ENCODE data around the gene ATP11B.
"Not testable (repeated sequence)": the region's sequence is repeated elsewhere in the genome, so short reads cannot be mapped to it uniquely, and the experiment has no call there.

Gene ATP11B

GRCh38 chr3:182796310-182796709, 3.0 kb downstream of the ATP11B start:
- no peak for DNase-seq

DNA sequence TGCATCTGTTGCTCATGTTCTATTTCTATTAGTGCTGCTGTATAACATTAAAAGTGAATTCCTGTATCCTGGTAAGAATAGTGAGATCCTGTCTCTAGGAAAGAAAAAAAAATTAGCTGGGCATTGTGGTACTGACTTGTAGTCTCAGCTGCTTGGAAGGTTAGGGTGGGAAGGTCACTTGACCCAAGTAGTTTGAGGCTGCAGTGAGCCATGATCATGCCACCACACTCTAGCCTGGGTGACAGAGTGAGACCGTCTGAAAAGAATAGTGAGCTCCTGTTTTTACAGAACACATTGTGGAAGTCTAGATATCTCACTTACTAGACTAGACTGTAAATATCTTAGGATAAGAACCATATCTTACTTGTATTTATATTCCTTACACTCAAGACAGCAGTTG, 4.6 kb downstream of the ATP11B start:
- DNase-seq = no peak

- not testable (repeated sequence) for DNase-seq
These were observed 5.8 kb downstream of the ATP11B start for GRCh38 chr3:182799143-182799542.

DNA sequence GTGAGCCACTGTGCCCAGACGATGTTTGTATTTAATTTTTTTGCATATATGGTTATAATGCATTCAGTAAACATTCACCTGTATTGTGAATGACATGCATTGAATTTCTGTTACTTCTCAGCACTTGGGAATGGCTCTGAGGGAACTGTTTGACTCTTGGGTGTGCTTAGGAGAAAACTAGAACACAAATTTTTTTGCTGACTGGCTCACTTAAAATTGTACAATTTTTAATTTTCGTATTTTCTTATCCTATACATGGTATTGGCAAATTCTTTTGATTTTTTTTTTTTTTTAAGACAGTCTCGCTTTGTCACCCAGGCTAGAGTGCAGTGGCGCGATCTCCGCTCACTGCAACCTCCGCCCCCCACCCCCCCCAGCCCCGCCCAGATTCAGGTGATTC, 7.2 kb downstream of the ATP11B start:
- DNase-seq = no peak

- no peak for DNase-seq
These were observed 9.4 kb downstream of the ATP11B start for GRCh38 chr3:182802413-182803390.

DNA sequence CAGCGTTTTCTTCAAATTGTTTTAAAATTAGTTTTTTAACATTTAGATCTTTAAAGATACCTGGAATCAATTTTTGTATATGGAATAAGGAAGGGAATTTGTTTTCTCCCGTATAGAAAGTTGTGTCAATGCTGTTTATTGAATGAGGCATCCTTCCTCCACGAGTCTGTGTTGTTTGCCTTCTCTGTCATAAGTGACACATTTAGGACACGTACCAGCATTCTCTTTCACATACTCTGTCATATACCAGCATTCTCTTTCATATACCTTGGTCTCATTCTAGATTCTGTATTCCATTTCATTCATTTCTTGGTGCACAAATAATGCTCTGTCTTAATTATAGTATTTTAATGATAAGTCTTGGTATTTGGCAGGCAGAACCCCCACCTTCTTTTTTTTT, 10.3 kb downstream of the ATP11B start:
- no peak for DNase-seq

GRCh38 chr3:182807061-182807460, 13.8 kb downstream of the ATP11B start:
- no peak for DNase-seq

DNA sequence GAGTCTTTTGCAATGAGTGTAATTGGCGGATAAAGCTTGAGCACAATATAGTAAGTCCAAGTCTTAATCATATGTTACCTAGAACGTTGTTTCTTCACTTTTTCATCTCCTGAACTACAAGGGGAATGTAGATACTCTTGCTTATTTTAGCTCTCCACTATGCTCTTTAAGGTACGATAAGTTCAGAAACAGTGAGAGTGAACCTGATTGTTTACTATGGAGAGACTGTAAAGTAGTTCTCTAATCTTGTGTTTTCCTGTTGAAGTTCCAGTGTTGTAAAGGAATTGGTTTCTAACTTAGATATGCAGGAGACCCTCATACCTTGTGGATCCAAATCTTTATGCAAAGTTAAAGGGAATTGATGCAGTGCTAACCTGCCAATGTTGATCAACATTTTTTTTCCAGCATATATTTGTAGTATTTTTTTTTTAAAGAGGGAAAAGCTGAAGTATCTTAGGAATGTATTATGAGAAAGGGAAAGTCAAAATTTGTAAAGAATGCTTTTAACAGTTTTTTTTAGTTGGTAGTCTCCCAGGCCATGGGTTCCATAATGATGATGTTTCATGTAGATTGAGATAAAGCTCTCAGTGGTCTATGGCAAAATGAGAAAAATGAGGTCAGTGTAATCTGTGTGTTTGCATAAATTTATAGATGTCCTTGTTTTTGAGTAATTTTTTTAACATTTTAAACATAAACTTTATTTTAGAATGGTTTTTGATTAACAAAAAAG, 14.9 kb downstream of the ATP11B start:
- DNase-seq = no peak

- DNase-seq = no peak
These were observed 16.2 kb downstream of the ATP11B start for GRCh38 chr3:182809531-182809930.

- DNase-seq = no peak
These were observed 17.4 kb downstream of the ATP11B start for GRCh38 chr3:182810574-182811268.

- no peak for DNase-seq
These were observed 17.9 kb downstream of the ATP11B start for GRCh38 chr3:182811269-182811596.

DNA sequence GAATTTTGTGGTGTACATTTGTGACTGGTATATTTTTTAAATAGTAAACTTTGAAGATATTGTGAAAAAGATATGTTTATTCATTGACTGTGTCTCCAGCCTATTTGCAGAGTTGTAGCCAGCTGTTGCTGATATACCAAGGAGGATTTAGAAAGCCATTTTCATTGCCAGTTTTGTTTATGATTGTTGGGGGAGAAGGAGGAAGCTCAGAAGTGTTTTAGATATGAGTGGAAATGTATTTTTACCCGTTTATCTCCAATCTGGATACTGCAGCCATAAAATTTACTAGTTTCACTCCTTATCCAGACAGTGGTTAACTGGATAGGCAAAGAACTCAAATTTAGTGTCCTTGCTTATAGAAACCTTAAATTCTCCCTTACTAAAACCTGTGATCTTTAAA, 18.8 kb downstream of the ATP11B start:
- DNase-seq = no peak

DNA sequence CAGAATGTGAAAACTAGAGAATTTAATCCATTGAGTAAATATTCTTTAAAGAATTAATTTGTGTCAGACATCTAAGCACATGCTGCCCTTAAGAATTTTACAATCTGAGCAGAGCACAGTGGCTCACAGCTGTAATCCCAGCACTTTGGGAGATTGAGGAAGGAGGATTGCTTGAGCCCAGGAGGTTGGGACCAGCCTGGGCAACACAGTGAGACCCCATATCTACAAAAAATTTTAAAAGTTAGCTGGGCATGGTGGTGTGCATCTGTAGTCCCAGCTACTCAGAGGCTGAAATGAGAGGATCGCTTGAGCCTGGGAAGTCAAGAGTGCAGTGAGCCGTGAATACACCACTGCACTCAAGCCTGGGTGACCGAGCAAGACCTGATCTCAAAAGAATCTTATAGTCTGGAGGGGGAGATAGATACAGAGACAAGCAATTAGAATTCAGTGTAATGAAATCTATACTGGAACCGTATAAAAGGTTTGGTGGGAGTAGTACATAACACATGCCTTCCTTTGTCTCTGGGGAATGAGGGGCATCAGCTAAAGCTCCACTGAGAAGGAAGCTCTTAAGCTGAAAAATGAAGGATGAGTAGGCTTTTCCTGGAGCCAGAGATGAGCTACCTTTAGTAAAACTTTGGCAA, 21.2 kb downstream of the ATP11B start:
- no peak for DNase-seq

GRCh38 chr3:182816181-182816580, 22.9 kb downstream of the ATP11B start:
- no peak for DNase-seq

- DNase-seq = no peak
These were observed 25.1 kb downstream of the ATP11B start for GRCh38 chr3:182818296-182818978.

GRCh38 chr3:182821221-182821981, 28.1 kb downstream of the ATP11B start:
- no peak for DNase-seq

DNA sequence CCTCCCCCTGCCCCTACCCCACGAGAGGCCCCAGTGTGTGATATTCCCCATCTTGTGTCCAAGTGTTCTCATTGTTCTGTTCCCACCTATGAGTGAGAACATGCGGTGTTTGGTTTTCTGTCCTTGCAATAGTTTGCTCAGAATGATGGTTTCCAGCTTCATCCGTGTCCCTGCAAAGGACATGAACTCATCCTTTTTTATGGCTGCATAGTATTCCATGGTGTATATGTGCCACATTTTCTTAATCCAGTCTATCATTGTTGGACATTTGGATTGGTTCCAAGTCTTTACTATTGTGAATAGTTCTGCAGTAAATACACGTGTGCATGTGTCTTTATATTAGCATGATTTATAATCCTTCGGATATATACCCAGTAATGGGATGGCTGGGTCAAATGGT, 29.0 kb downstream of the ATP11B start:
- DNase-seq = not testable (repeated sequence)

- DNase-seq = no peak
These were observed 31.7 kb downstream of the ATP11B start for GRCh38 chr3:182824957-182825356.

DNA sequence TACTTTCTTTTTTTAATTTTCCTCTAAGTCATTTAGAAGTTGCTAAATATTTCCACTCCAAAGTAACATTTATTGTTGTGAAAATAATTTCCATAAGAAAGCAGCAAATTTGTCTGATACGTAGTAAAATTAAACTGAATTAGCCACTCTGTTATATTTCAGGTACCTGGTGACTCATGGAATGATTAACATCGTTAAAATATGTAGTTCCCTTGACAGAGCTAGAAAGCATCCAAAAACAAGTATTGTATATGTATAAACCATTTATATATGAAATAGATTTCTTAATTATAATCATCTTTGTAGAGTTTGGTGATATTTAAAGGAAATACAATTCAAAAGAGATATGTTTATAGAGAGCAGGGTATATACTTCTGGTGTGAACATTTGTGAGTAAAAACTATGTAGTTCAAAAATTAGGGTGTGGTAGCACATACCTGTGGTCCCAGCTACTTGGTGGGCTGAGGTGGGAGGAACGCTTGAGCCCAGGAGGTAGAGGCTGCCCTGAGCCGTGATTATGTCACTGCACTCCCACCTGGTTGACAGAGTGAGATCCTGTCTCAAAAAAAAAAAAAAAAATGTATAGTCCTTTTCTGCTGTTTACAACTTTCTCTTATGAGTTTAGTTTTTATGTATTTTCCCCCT, 36.6 kb downstream of the ATP11B start:
- DNase-seq = no peak

DNA sequence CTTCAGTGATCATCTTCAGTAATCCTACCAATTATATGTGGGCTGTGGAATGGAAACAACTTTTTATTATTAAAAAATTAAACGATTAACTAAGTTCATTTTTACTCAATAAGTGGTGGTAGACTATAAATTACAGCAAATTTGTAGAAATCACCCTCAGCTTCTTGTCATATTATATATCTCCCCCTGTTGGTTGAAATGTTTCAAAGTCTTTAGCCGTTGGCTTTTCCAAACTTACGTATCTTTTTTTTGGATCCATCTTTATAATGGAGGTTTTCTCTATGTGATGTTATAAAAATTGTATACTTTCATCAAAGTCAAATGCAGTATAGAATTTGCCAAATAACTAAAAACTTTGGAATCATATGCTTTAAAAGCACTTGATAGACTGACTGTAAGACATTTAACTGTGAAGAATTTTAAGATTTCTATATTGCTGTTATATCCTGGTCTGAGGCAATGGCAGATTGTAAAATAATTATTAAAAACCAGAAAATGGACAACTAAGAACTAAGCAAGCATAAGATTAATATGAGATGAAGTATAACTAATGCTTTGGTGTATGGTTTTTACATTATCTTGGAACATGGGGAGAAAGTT, 44.7 kb downstream of the ATP11B start:
- DNase-seq = no peak

DNA sequence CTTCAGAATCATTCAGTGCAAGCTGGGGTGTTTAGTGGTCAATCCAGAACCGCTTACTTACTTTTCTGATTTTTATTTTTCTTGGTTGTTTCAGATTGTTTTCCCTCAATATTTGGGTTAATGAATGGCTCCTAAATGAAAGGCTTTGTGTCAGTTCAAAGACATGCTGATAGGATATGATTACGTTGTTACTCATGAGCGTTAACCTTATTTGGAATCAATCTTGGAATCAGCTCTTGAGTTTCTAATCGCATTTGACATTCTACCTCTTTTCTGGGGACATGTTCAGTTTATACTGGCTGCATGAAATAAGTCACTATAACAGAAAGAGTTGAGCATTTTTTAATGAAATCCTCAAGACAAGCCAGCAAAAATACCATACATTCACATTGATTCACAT, 50.2 kb downstream of the ATP11B start:
- no peak for DNase-seq

Measured in NCI-H1930 (cell line).